ENCODE measurements around the gene PPIP5K2.
"Not testable (repeated sequence)": the region's sequence is repeated elsewhere in the genome, so short reads cannot be mapped to it uniquely, and the experiment has no call there.

The PPIP5K2 gene

GRCh38 chr5:103177543-103177942 lies 57.4 kb downstream of the PPIP5K2 start:
- TF ChIP-seq CTCF (conservative IDR thresholded peaks at IDR 0.05), result no peak

GRCh38 chr5:103178167-103178566 lies 58.1 kb downstream of the PPIP5K2 start:
- H3K27ac ChIP-seq, result no peak overlapping the region
- TF ChIP-seq CTCF (conservative IDR thresholded peaks at IDR 0.05), result no peak

More at GRCh38 chr5:103177543-103177942, 57.4 kb downstream of the PPIP5K2 start:
- H3K27ac ChIP-seq, result no peak overlapping the region

GRCh38 chr5:103186152-103186551 lies 66.1 kb downstream of the PPIP5K2 start:
- TF ChIP-seq CTCF (conservative IDR thresholded peaks at IDR 0.05), result no peak
- no peak overlapping the region for H3K27ac ChIP-seq

- H3K27ac ChIP-seq, result no peak overlapping the region
- no peak for TF ChIP-seq CTCF (conservative IDR thresholded peaks at IDR 0.05)
Measured at GRCh38 chr5:103188436-103188835, 68.3 kb downstream of the PPIP5K2 start.

GRCh38 chr5:103203226-103203625 lies 83.1 kb downstream of the PPIP5K2 start:
- H3K27ac ChIP-seq, result no peak overlapping the region
- no peak for TF ChIP-seq CTCF (conservative IDR thresholded peaks at IDR 0.05)

GRCh38 chr5:103204990-103205389 lies 84.9 kb downstream of the PPIP5K2 start:
- not testable (repeated sequence) for H3K27ac ChIP-seq

- H3K27ac ChIP-seq, result no peak overlapping the region
- no peak for TF ChIP-seq CTCF (conservative IDR thresholded peaks at IDR 0.05)
Measured at GRCh38 chr5:103205991-103206700, 86.0 kb downstream of the PPIP5K2 start.

- TF ChIP-seq CTCF (conservative IDR thresholded peaks at IDR 0.05), result no peak
- no peak overlapping the region for H3K27ac ChIP-seq
Measured at GRCh38 chr5:103207011-103207410, 86.9 kb downstream of the PPIP5K2 start.

Measured in VCaP (cell line).